Osteocyte (in vitro differentiated cells): ENCODE measurements around the gene CHST11. TPM values are rescaled to one million over a fixed set of nuclear protein-coding genes. Genes with fewer than 3 reads are reported as not detected.

Experiments used
- DNase-seq: peaks from one replicate; pipeline ENCODE4 v3.0.0; 2021; ENCODE audit warnings: mixed read lengths; ENCODE audit not compliant: unreplicated experiment; ENCODE audit errors: extremely low spot score
- H3K27ac Mint-ChIP-seq: one replicate; pipeline ENCODE4 v1.8.0; 2021; ENCODE audit warnings: mild to moderate bottlenecking, mixed read lengths; ENCODE audit not compliant: unreplicated experiment
- H3K27me3 Mint-ChIP-seq: one replicate; pipeline ENCODE4 v1.8.0; 2021; ENCODE audit warnings: mixed read lengths; ENCODE audit not compliant: unreplicated experiment
- H3K36me3 Mint-ChIP-seq: one replicate; pipeline ENCODE4 v1.8.0; 2021; ENCODE audit warnings: mixed read lengths; ENCODE audit not compliant: unreplicated experiment
- H3K4me1 Mint-ChIP-seq: one replicate; pipeline ENCODE4 v1.8.0; 2021; ENCODE audit warnings: mixed read lengths; ENCODE audit not compliant: unreplicated experiment
- H3K4me3 Mint-ChIP-seq: one replicate; pipeline ENCODE4 v1.8.0; 2021; ENCODE audit warnings: mild to moderate bottlenecking, moderate library complexity, mixed read lengths; ENCODE audit not compliant: unreplicated experiment
- H3K9me3 Mint-ChIP-seq: one replicate; pipeline ENCODE4 v1.8.0; 2021; ENCODE audit warnings: mixed read lengths; ENCODE audit not compliant: unreplicated experiment
- CTCF ChIP-seq: fragments of 200-600 bp; sonication (generic); IDR thresholded peaks from 2 replicates; pipeline ENCODE4 v1.5.0; 2021; ENCODE audit warnings: antibody characterized with exemption, mild to moderate bottlenecking, moderate library complexity
- total RNA-seq: library from RNA; stranded (reverse); gene quantifications from 2 replicates; pipeline ENCODE4 v1.2.1, GENCODE V29; 2021

CHST11 gene
- total RNA-seq, 1 donor from 2014 or later: 7.5 TPM

GRCh38 chr12:104426926-104427546 is 29.7 kb upstream of the CHST11 start:
- Mint-ChIP-seq H3K27me3 (peaks cover 18% of the 10 kb centered on the region), H3K9me3 (no peaks in the 10 kb centered on the region), H3K4me1 (no peaks in the 10 kb centered on the region), H3K27ac (no peak overlapping the region), H3K4me3 (no peak overlapping the region), H3K36me3 (no peaks in the 10 kb centered on the region)
- no peak for TF ChIP-seq CTCF
- DNase-seq: no peak

GRCh38 chr12:104427547-104427938 is 29.2 kb upstream of the CHST11 start:
- H3K27me3 Mint-ChIP-seq: peaks cover 19% of the 10 kb centered on the region
- no peaks in the 10 kb centered on the region for H3K9me3 Mint-ChIP-seq
- no peak for DNase-seq
- no peaks in the 10 kb centered on the region for H3K4me1 Mint-ChIP-seq
- no peak overlapping the region for H3K4me3 Mint-ChIP-seq
- no peak overlapping the region for H3K27ac Mint-ChIP-seq
- no peak for TF ChIP-seq CTCF
- no peaks in the 10 kb centered on the region for H3K36me3 Mint-ChIP-seq

GRCh38 chr12:104433061-104433460 is 23.7 kb upstream of the CHST11 start:
- Mint-ChIP-seq H3K27ac (no peak overlapping the region), H3K9me3 (no peaks in the 10 kb centered on the region), H3K27me3 (peaks cover 39% of the 10 kb centered on the region), H3K4me3 (no peak overlapping the region), H3K36me3 (no peaks in the 10 kb centered on the region), H3K4me1 (no peaks in the 10 kb centered on the region)
- no peak for TF ChIP-seq CTCF
- no peak for DNase-seq

GRCh38 chr12:104434129-104434528 is 22.6 kb upstream of the CHST11 start:
- Mint-ChIP-seq H3K9me3 (no peaks in the 10 kb centered on the region), H3K36me3 (no peaks in the 10 kb centered on the region), H3K27ac (no peak overlapping the region), H3K27me3 (peaks cover 39% of the 10 kb centered on the region), H3K4me1 (no peaks in the 10 kb centered on the region), H3K4me3 (no peak overlapping the region)
- no peak for DNase-seq
- no peak for TF ChIP-seq CTCF

- H3K27me3 Mint-ChIP-seq: peaks cover 39% of the 10 kb centered on the region
- DNase-seq: no peak
- TF ChIP-seq CTCF: no peak
- H3K4me1 Mint-ChIP-seq: no peaks in the 10 kb centered on the region
- no peaks in the 10 kb centered on the region for H3K9me3 Mint-ChIP-seq
- no peak overlapping the region for H3K27ac Mint-ChIP-seq
- H3K36me3 Mint-ChIP-seq: no peaks in the 10 kb centered on the region
- H3K4me3 Mint-ChIP-seq: no peak overlapping the region
These were observed 21.6 kb upstream of the CHST11 start for GRCh38 chr12:104435175-104435574.
